Natural killer cell (primary cell): ENCODE measurements around the gene DIP2C. TPM values are rescaled to one million over a fixed set of nuclear protein-coding genes. Genes with fewer than 3 reads are reported as not detected.

Source experiments
- ATAC-seq, 3 donors: fragments of 150-1000 bp in 2 of 3; fragments of 200-7000 bp in 1 of 3; cut with Tn5 transposase; 1 replicate in 1 of 3; 2 replicates in 2 of 3; pipeline ENCODE4 v1.10.0; 2021; ENCODE audit warnings: mild to moderate bottlenecking in 2 of 3, moderate library complexity in 2 of 3
- DNase-seq, 2 donors: peaks; one replicate each; pipeline versions ENCODE4 v3.0.0 to v3.0.0-alpha.2; 2013 to 2021; ENCODE audit warnings: mixed read lengths in 1 of 2
- H3K27ac ChIP-seq: one replicate; pipeline ENCODE4 v1.5.1; 2013; ENCODE audit warnings: mild to moderate bottlenecking, low read length
- H3K27me3 ChIP-seq: one replicate; pipeline ENCODE4 v1.6.1; 2013; ENCODE audit warnings: low read length; ENCODE audit not compliant: control insufficient read depth, insufficient read depth
- H3K36me3 ChIP-seq: one replicate; pipeline ENCODE4 v1.6.1; 2013; ENCODE audit warnings: low read length; ENCODE audit not compliant: control insufficient read depth, insufficient read depth
- H3K4me1 ChIP-seq: one replicate; pipeline ENCODE4 v1.6.1; 2013; ENCODE audit warnings: low read length; ENCODE audit not compliant: control insufficient read depth, insufficient read depth
- H3K4me3 ChIP-seq: one replicate; pipeline ENCODE4 v1.5.1; 2013; ENCODE audit warnings: low read length
- H3K9me3 ChIP-seq: one replicate; pipeline ENCODE4 v1.6.1; 2013; ENCODE audit warnings: low read length; ENCODE audit not compliant: control insufficient read depth, insufficient read depth
- H3K27ac Mint-ChIP-seq, 2 donors: one replicate each; pipeline ENCODE4 v1.8.0; 2022; ENCODE audit warnings: mild to moderate bottlenecking in 2 of 2, mixed read lengths in 2 of 2, moderate library complexity in 1 of 2
- H3K27me3 Mint-ChIP-seq, 2 donors: one replicate each; pipeline ENCODE4 v1.8.0; 2022; ENCODE audit warnings: low read depth in 2 of 2, mixed read lengths in 2 of 2
- H3K36me3 Mint-ChIP-seq: one replicate; pipeline ENCODE4 v1.8.0; 2022; ENCODE audit warnings: mixed read lengths
- H3K4me1 Mint-ChIP-seq, 2 donors: one replicate each; pipeline ENCODE4 v1.8.0; 2022; ENCODE audit warnings: mixed read lengths in 2 of 2
- H3K4me3 Mint-ChIP-seq: one replicate; pipeline ENCODE4 v1.8.0; 2022; ENCODE audit warnings: mild to moderate bottlenecking, moderate library complexity, mixed read lengths
- H3K9me3 Mint-ChIP-seq, 2 donors: one replicate each; pipeline ENCODE4 v1.8.0; 2022; ENCODE audit warnings: mixed read lengths in 2 of 2
- WGBS: methylation state at CpG from one replicate; pipeline ENCODE4 v1.1.7; 2013; ENCODE audit warnings: missing lambda C conversion rate; ENCODE audit not compliant: insufficient coverage; 5-methylcytosine and 5-hydroxymethylcytosine counted together
- intact Hi-C: fragments of 100-400 bp; cut with micrococcal nuclease; formaldehyde crosslinking; loops from one replicate; pipeline ENCODE4 v1.14.2; 2022
- total RNA-seq, 4 donors: library from RNA; stranded (reverse); fragments of 120-200 nt in 1 of 4; gene quantifications; one replicate each; pipeline versions ENCODE4 v1.2.3 to v1.2.4, GENCODE V29; 2013 to 2022
- TF ChIP-seq, protein P1 (sequence below): fragments of 200-600 bp; IDR thresholded peaks from one replicate; pipeline ENCODE4 v1.8.0; 2022; ENCODE audit warnings: antibody characterized with exemption

DIP2C gene
- total RNA-seq, 3 donors from 2014 or later (not counting 1 experiment from before 2014, with no cell fraction given), result 1.5 to 5.8 (median 3.8) TPM

- H3K9me3 ChIP-seq, result no peaks in the 10 kb centered on the region
- 67% methylated on average over 35 of the region's 35 CpGs for WGBS
- ATAC-seq (no peak), DNase-seq (no peak)
- H3K4me3 Mint-ChIP-seq, result no peak overlapping the region
- H3K36me3 Mint-ChIP-seq, result no peaks in the 10 kb centered on the region
- H3K4me3 ChIP-seq, result no peak overlapping the region
- intact Hi-C loops, result no loop called here
- H3K27me3 ChIP-seq, result no peaks in the 10 kb centered on the region
- no peak overlapping the region for H3K27ac ChIP-seq
- H3K27ac Mint-ChIP-seq, result no peak overlapping the region
- H3K4me1 ChIP-seq, result peaks cover 15% of the 10 kb centered on the region
- no peaks in the 10 kb centered on the region for H3K36me3 ChIP-seq
- peaks cover 0 to 8% of the 10 kb centered on the region in 2 donors for H3K4me1 Mint-ChIP-seq
- no peaks in the 10 kb centered on the region for H3K9me3 Mint-ChIP-seq
- TF ChIP-seq, protein P1, sequence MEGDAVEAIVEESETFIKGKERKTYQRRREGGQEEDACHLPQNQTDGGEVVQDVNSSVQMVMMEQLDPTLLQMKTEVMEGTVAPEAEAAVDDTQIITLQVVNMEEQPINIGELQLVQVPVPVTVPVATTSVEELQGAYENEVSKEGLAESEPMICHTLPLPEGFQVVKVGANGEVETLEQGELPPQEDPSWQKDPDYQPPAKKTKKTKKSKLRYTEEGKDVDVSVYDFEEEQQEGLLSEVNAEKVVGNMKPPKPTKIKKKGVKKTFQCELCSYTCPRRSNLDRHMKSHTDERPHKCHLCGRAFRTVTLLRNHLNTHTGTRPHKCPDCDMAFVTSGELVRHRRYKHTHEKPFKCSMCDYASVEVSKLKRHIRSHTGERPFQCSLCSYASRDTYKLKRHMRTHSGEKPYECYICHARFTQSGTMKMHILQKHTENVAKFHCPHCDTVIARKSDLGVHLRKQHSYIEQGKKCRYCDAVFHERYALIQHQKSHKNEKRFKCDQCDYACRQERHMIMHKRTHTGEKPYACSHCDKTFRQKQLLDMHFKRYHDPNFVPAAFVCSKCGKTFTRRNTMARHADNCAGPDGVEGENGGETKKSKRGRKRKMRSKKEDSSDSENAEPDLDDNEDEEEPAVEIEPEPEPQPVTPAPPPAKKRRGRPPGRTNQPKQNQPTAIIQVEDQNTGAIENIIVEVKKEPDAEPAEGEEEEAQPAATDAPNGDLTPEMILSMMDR, result no peak
- peaks cover 16 to 28% of the 10 kb centered on the region in 2 donors for H3K27me3 Mint-ChIP-seq
Observed at GRCh38 chr10:624605-625332, 64.7 kb downstream of the DIP2C start.

DNA sequence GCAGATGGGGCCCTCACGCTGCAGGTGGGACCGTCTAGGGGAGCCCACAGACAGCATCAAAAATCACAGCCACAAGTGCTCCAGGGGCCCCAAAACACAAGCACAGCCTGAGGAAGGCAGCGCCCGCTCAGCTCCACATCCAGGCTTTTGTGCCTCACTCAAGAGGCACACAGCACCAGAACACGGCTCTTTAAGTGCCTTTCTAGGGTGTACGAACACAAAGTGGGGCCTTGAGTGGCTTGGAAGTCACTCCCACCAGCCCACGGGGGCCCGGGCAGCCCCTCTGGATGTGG is 65.2 kb downstream of the DIP2C start:
- peaks cover 16 to 28% of the 10 kb centered on the region in 2 donors for H3K27me3 Mint-ChIP-seq
- Histone ChIP-seq H3K27me3 (no peaks in the 10 kb centered on the region), H3K9me3 (no peaks in the 10 kb centered on the region), H3K4me1 (peaks cover 13% of the 10 kb centered on the region), H3K36me3 (no peaks in the 10 kb centered on the region), H3K27ac (no peak overlapping the region), H3K4me3 (no peak overlapping the region)
- H3K36me3 Mint-ChIP-seq, result no peaks in the 10 kb centered on the region
- H3K9me3 Mint-ChIP-seq, result no peaks in the 10 kb centered on the region
- intact Hi-C loops, result no loop called here
- WGBS, result 72% methylated on average over 8 of the region's 8 CpGs
- no peak overlapping the region for H3K4me3 Mint-ChIP-seq
- DNase-seq, result no peak
- TF ChIP-seq, protein P1, result no peak
- peaks cover 0 to 6% of the 10 kb centered on the region in 2 donors for H3K4me1 Mint-ChIP-seq
- no peak overlapping the region for H3K27ac Mint-ChIP-seq
- no peak for ATAC-seq

GRCh38 chr10:623477-624311 is 65.8 kb downstream of the DIP2C start:
- Mint-ChIP-seq H3K4me3 (no peak overlapping the region), H3K27ac (no peak overlapping the region), H3K27me3 (peaks cover 16 to 34% of the 10 kb centered on the region in 2 donors), H3K9me3 (no peaks in the 10 kb centered on the region), H3K36me3 (no peaks in the 10 kb centered on the region), H3K4me1 (peaks cover 0 to under 1% of the 10 kb centered on the region in 2 donors)
- Histone ChIP-seq H3K36me3 (no peaks in the 10 kb centered on the region), H3K4me3 (no peak overlapping the region), H3K9me3 (no peaks in the 10 kb centered on the region), H3K27me3 (no peaks in the 10 kb centered on the region), H3K27ac (no peak overlapping the region), H3K4me1 (peaks cover 9% of the 10 kb centered on the region)
- TF ChIP-seq, protein P1, result no peak
- WGBS, result 76% methylated on average over 24 of the region's 24 CpGs
- no peak for DNase-seq
- ATAC-seq, result no peak
- intact Hi-C loops, result no loop called here
